ENCODE measurements around the gene WNT2.

- TF ChIP-seq POLR2AphosphoS5 (IDR thresholded peaks at IDR 0.05) (no peak), POLR2A (IDR thresholded peaks at IDR 0.05; ENCODE audit: low read depth) (no peak)
- TF ChIP-seq, protein P1, sequence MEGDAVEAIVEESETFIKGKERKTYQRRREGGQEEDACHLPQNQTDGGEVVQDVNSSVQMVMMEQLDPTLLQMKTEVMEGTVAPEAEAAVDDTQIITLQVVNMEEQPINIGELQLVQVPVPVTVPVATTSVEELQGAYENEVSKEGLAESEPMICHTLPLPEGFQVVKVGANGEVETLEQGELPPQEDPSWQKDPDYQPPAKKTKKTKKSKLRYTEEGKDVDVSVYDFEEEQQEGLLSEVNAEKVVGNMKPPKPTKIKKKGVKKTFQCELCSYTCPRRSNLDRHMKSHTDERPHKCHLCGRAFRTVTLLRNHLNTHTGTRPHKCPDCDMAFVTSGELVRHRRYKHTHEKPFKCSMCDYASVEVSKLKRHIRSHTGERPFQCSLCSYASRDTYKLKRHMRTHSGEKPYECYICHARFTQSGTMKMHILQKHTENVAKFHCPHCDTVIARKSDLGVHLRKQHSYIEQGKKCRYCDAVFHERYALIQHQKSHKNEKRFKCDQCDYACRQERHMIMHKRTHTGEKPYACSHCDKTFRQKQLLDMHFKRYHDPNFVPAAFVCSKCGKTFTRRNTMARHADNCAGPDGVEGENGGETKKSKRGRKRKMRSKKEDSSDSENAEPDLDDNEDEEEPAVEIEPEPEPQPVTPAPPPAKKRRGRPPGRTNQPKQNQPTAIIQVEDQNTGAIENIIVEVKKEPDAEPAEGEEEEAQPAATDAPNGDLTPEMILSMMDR (IDR thresholded peaks at IDR 0.05): no peak
These were observed 52.5 kb downstream of the WNT2 start for GRCh38 chr7:117270371-117270770.
